A549 (cell line): ENCODE measurements around the gene CAB39. TPM values are rescaled to one million over a fixed set of nuclear protein-coding genes. Genes with fewer than 3 reads are reported as not detected.
A peak's percentile ranks its signal among the peaks of the same experiment; 100 is the strongest.

Experiments used
- ATAC-seq, 2 experiments: fragments of 200-7000 bp in 1 of 2; fragments of >200 bp in 1 of 2; cut with Nextera tagmentation in 1 of 2; cut with Tn5 transposase in 1 of 2; 3 replicates each; pipeline versions ENCODE4 v1.8.0 to v1.9.1; 2018 to 2020; ENCODE audit warnings: mild to moderate bottlenecking in 1 of 2, moderate library complexity in 1 of 2
- CTCF ChIA-PET: fragments of 300-600 bp; sonication (Branson Sonifier 250); formaldehyde crosslinking; extraction: SDS; loops from one replicate; lab custom pipeline; 2021; ENCODE audit warnings: antibody characterized with exemption, inconsistent platforms; lab: Yijun Ruan, JAX
- POLR2A ChIA-PET: fragments of 350-600 bp; formaldehyde crosslinking; extraction: SDS; loops from one replicate; lab custom pipeline; 2021; ENCODE audit warnings: antibody characterized with exemption, inconsistent platforms; lab: Yijun Ruan, JAX
- DNase-seq, 2 experiments: peaks; one replicate each; pipeline versions ENCODE4 v3.0.0 to v3.0.0-alpha.2; 2011 to 2016; ENCODE audit warnings: low read depth in 1 of 2, low spot score in 1 of 2
- FAIRE-seq: peaks from 2 replicates; lab custom pipeline; 2011; peaks lifted over from hg19 to GRCh38; lab: Jason Lieb, UNC
- H3K27ac ChIP-seq, 2 experiments: fragments of >200 bp; sonication (Bioruptor Twin); formaldehyde crosslinking; 3 replicates each; pipeline ENCODE4 v1.5.1; 2016 to 2017
- H3K4me1 ChIP-seq: fragments of >200 bp; sonication (Bioruptor Twin); formaldehyde crosslinking; 3 replicates; pipeline ENCODE4 v1.6.1; 2016
- H3K4me2 ChIP-seq: fragments of >200 bp; sonication (Bioruptor Twin); formaldehyde crosslinking; 3 replicates; pipeline ENCODE4 v1.6.1; 2016
- H3K4me3 ChIP-seq: fragments of >200 bp; sonication (Bioruptor Twin); formaldehyde crosslinking; 3 replicates; pipeline ENCODE4 v1.5.1; 2016
- H3K9me3 ChIP-seq: fragments of >200 bp; sonication (Bioruptor Twin); formaldehyde crosslinking; 3 replicates; pipeline ENCODE4 v1.6.1; 2016
- BHLHE40 ChIP-seq: IDR thresholded peaks from 2 replicates; pipeline ENCODE4 v1.6.1; 2012; ENCODE audit warnings: low read depth, low read length, inconsistent platforms
- EP300 ChIP-seq, 2 experiments: fragments of >200 bp; sonication (Bioruptor Twin); formaldehyde crosslinking; IDR thresholded peaks; 2 replicates in 1 of 2; 3 replicates in 1 of 2; pipeline ENCODE4 v1.6.1; 2016 to 2017
- FOSB ChIP-seq: fragments of 250-450 bp; sonication (Bioruptor Pico); IDR thresholded peaks from 2 replicates; pipeline ENCODE4 v1.5.0; 2020; ENCODE audit warnings: mild to moderate bottlenecking, moderate library complexity
- FOSL2 ChIP-seq, 2 experiments: fragments of 450-650 bp in 1 of 2; fragments of >200 bp in 1 of 2; sonication (Bioruptor Twin) in 1 of 2; formaldehyde crosslinking; IDR thresholded peaks; 2 replicates each; pipeline versions ENCODE4 v1.5.0 to v1.6.1; 2016 to 2020; ENCODE audit warnings: mild to moderate bottlenecking in 1 of 2, moderate library complexity in 1 of 2
- HEYL ChIP-seq: fragments of 250-450 bp; sonication (Bioruptor Pico); IDR thresholded peaks from 2 replicates; pipeline ENCODE4 v1.8.0; 2021; ENCODE audit warnings: mild to moderate bottlenecking, moderate library complexity
- HOXA7 ChIP-seq: fragments of 250-450 bp; sonication (Bioruptor Pico); IDR thresholded peaks from 2 replicates; pipeline ENCODE4 v1.5.0; 2020; ENCODE audit warnings: mild to moderate bottlenecking, moderate library complexity
- HOXB13 ChIP-seq: fragments of 250-450 bp; sonication (Bioruptor Pico); IDR thresholded peaks from 2 replicates; pipeline ENCODE4 v1.5.0; 2020; ENCODE audit warnings: low read depth, mild to moderate bottlenecking, moderate library complexity
- HOXB5 ChIP-seq: fragments of 250-450 bp; sonication (Bioruptor Pico); IDR thresholded peaks from 2 replicates; pipeline ENCODE4 v1.5.0; 2020; ENCODE audit warnings: mild to moderate bottlenecking, moderate library complexity
- JUNB ChIP-seq: fragments of >200 bp; sonication (Bioruptor Twin); formaldehyde crosslinking; IDR thresholded peaks from 2 replicates; pipeline ENCODE4 v1.6.1; 2016
- KDM1A ChIP-seq: fragments of 200-600 bp; sonication (generic); IDR thresholded peaks from 2 replicates; pipeline ENCODE4 v1.6.1; 2016; ENCODE audit warnings: low read depth, mild to moderate bottlenecking
- KDM5A ChIP-seq: fragments of 200-600 bp; sonication (generic); IDR thresholded peaks from 2 replicates; pipeline ENCODE4 v1.6.1; 2016; ENCODE audit warnings: antibody characterized with exemption, mild to moderate bottlenecking
- MAFK ChIP-seq: fragments of 450-650 bp; IDR thresholded peaks from 2 replicates; pipeline ENCODE4 v1.6.1; 2014; ENCODE audit not compliant: partially characterized antibody
- MYC ChIP-seq: IDR thresholded peaks from 2 replicates; pipeline ENCODE4 v1.6.1; 2012; ENCODE audit warnings: mild to moderate bottlenecking, inconsistent platforms, low read length, improper control_type of control experiment, borderline replicate concordance
- RAD21 ChIP-seq, 2 experiments: fragments of >200 bp in 1 of 2; sonication (Bioruptor Twin) in 1 of 2; formaldehyde crosslinking in 1 of 2; IDR thresholded peaks in 1 of 2; conservative IDR thresholded peaks in 1 of 2; 2 replicates in 1 of 2; 3 replicates in 1 of 2; pipeline ENCODE4 v1.6.1; 2012 to 2018; ENCODE audit warnings: inconsistent platforms in 1 of 2
- RFX5 ChIP-seq: fragments of 450-650 bp; IDR thresholded peaks from 2 replicates; pipeline ENCODE4 v1.7.1; 2014; ENCODE audit warnings: antibody characterized with exemption, mild to moderate bottlenecking, moderate library complexity
- SMC3 ChIP-seq: fragments of >200 bp; sonication (Bioruptor Twin); formaldehyde crosslinking; IDR thresholded peaks from 3 replicates; pipeline ENCODE4 v1.6.1; 2018; ENCODE audit warnings: inconsistent platforms
- SREBF2 ChIP-seq: fragments of 450-650 bp; IDR thresholded peaks from 2 replicates; pipeline ENCODE4 v1.6.1; 2014; ENCODE audit warnings: mild to moderate bottlenecking, moderate library complexity
- TP53 ChIP-seq: fragments of 250-450 bp; sonication (Bioruptor Pico); IDR thresholded peaks from 2 replicates; pipeline ENCODE4 v1.5.0; 2021; ENCODE audit warnings: mild to moderate bottlenecking, moderate library complexity
- ZC3H11A ChIP-seq: fragments of 450-650 bp; IDR thresholded peaks from 2 replicates; pipeline ENCODE4 v1.6.1; 2014; ENCODE audit warnings: antibody characterized with exemption, mild to moderate bottlenecking
- ZFP36 ChIP-seq: fragments of 450-650 bp; IDR thresholded peaks from 2 replicates; pipeline ENCODE4 v1.6.1; 2014; ENCODE audit warnings: borderline replicate concordance; ENCODE audit not compliant: partially characterized antibody
- ZNF302 ChIP-seq: fragments of 250-450 bp; sonication (Bioruptor Pico); IDR thresholded peaks from 2 replicates; pipeline ENCODE4 v1.9.0; 2021; ENCODE audit warnings: inconsistent platforms, mild to moderate bottlenecking, moderate library complexity
- ZSCAN20 ChIP-seq: fragments of 250-450 bp; sonication (Bioruptor Pico); IDR thresholded peaks from 2 replicates; pipeline ENCODE4 v1.8.0; 2022; ENCODE audit warnings: mild to moderate bottlenecking, moderate library complexity
- WGBS: methylation state at CpG from one replicate; pipeline ENCODE4 v1.1.6; 2017; ENCODE audit errors: missing lambda C conversion rate; 5-methylcytosine and 5-hydroxymethylcytosine counted together
- polyA plus RNA-seq, 4 experiments: library from polyadenylated mRNA; depleted of rRNA in 3 of 4; stranded (reverse); fragments of >200 nt; fragmentation: RNase III in 1 of 4; extraction: RNeasy Plus Mini Kit Qiagen cat#74134 plus additional on column Dnase treatment in 1 of 4; gene quantifications; 2 replicates in 3 of 4; 3 replicates in 1 of 4; pipeline ENCODE4 v1.2.3, GENCODE V29; 2011 to 2017
- TF ChIP-seq, protein P1 (sequence below): fragments of 150-350 bp; IDR thresholded peaks from 2 replicates; pipeline ENCODE4 v1.6.1; 2014; ENCODE audit warnings: low read depth, mild to moderate bottlenecking, low read length
- TF ChIP-seq, protein P2 (sequence below): IDR thresholded peaks from 2 replicates; pipeline ENCODE4 v1.6.1; 2012

Gene CAB39
- polyA plus RNA-seq, 2 of the 4 experiments (the other 2 are of a cell fraction) = 28.4 to 54.2 TPM

DNA sequence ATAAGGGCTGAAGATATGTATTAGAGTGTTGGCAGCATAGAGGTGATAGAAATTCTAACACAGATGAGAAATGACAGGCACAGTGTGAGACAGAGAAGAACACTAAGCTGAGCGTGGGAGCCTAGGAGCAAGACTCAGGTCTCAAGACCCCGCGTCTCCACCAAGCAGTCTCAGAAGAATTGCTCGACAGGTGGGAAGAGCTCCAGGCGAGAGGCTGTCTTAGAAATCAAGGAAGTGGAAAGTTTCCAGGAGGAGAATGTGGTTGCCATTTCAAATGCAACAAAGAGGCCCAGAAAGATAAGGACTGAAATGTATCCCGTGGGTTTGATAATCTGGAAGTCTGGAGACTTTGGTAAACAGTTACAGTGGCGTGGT lies 31.5 kb upstream of the CAB39 start:
- WGBS = 72% methylated on average over 7 of the region's 7 CpGs
- H3K4me2 ChIP-seq = no peak overlapping the region
- ATAC-seq (no peak), DNase-seq (no peak), FAIRE-seq (no peak)
- POLR2A ChIA-PET = no interaction called here
- H3K4me3 ChIP-seq = no peak overlapping the region
- CTCF ChIA-PET = interaction anchor here (0.6 to 1.1 kb wide), 3 partner anchors 31 to 753 kb away, joined by 3 to 5 read pairs (median 3); no protein-coding TSS in a partner anchor
- peaks cover 19% of the 10 kb centered on the region for H3K4me1 ChIP-seq
- H3K9me3 ChIP-seq = 0 out of 3 replicates have a peak, but pooled peaks cover 2% of the 10 kb centered on the region
- TF ChIP-seq MAFK (no peak), HOXB5 (CRISPR knock-in tag) (no peak), FOSB (CRISPR knock-in tag) (no peak), ZSCAN20 (CRISPR knock-in tag) (no peak), SREBF2 (no peak), TP53 (CRISPR knock-in tag) (no peak)
- H3K27ac ChIP-seq = no peak overlapping the region

DNA sequence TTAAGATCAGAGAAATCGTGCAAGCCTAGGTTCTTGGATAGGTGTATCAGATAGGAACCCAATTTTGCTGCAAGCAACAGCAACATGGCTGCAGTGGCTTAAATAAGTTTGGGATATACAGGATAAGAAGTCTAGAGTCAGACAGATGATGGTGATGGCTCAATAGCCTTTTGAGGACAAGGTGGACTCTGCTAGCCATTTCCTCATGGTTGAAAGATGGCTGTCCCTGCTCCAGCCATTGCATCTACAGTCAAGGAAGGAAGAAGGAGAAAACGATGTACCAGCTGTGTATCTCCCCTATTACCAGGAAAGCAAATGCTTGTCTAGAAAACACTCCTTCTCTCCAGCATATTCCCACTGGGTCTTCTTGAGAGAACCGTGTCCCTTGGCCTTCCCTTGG lies 30.1 kb upstream of the CAB39 start:
- Histone ChIP-seq H3K4me1 (peaks cover 29% of the 10 kb centered on the region), H3K4me2 (no peak overlapping the region), H3K9me3 (0 out of 3 replicates have a peak, but pooled peaks cover 2% of the 10 kb centered on the region)
- WGBS = 80% methylated on average over 3 of the region's 3 CpGs
- POLR2A ChIA-PET = no interaction called here
- ATAC-seq (no peak), DNase-seq (no peak)
- TF ChIP-seq, protein P1, sequence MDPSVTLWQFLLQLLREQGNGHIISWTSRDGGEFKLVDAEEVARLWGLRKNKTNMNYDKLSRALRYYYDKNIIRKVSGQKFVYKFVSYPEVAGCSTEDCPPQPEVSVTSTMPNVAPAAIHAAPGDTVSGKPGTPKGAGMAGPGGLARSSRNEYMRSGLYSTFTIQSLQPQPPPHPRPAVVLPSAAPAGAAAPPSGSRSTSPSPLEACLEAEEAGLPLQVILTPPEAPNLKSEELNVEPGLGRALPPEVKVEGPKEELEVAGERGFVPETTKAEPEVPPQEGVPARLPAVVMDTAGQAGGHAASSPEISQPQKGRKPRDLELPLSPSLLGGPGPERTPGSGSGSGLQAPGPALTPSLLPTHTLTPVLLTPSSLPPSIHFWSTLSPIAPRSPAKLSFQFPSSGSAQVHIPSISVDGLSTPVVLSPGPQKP = no peak
- no peak for TF ChIP-seq HOXA7
- TF ChIP-seq TP53 (CRISPR knock-in tag) = no peak
- no peak for TF ChIP-seq KDM1A
- no peak for TF ChIP-seq KDM5A
- no peak for TF ChIP-seq BHLHE40
- TF ChIP-seq HOXB5 (CRISPR knock-in tag) = no peak
- no peak for TF ChIP-seq MYC
- no peak for TF ChIP-seq ZNF302 (CRISPR knock-in tag)
- no peak for TF ChIP-seq RAD21 (conservative IDR thresholded peaks at IDR 0.05 in 1 of 2, IDR thresholded peaks at IDR 0.05 in 1 of 2)
- TF ChIP-seq, protein P2, sequence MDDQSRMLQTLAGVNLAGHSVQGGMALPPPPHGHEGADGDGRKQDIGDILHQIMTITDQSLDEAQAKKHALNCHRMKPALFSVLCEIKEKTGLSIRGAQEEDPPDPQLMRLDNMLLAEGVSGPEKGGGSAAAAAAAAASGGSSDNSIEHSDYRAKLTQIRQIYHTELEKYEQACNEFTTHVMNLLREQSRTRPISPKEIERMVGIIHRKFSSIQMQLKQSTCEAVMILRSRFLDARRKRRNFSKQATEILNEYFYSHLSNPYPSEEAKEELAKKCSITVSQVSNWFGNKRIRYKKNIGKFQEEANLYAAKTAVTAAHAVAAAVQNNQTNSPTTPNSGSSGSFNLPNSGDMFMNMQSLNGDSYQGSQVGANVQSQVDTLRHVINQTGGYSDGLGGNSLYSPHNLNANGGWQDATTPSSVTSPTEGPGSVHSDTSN = no peak
- TF ChIP-seq, all 56 proteins: peak for 0
- no peak overlapping the region for H3K4me3 ChIP-seq
- CTCF ChIA-PET = no interaction called here
- no peak for FAIRE-seq
- H3K27ac ChIP-seq = no peak overlapping the region

DNA sequence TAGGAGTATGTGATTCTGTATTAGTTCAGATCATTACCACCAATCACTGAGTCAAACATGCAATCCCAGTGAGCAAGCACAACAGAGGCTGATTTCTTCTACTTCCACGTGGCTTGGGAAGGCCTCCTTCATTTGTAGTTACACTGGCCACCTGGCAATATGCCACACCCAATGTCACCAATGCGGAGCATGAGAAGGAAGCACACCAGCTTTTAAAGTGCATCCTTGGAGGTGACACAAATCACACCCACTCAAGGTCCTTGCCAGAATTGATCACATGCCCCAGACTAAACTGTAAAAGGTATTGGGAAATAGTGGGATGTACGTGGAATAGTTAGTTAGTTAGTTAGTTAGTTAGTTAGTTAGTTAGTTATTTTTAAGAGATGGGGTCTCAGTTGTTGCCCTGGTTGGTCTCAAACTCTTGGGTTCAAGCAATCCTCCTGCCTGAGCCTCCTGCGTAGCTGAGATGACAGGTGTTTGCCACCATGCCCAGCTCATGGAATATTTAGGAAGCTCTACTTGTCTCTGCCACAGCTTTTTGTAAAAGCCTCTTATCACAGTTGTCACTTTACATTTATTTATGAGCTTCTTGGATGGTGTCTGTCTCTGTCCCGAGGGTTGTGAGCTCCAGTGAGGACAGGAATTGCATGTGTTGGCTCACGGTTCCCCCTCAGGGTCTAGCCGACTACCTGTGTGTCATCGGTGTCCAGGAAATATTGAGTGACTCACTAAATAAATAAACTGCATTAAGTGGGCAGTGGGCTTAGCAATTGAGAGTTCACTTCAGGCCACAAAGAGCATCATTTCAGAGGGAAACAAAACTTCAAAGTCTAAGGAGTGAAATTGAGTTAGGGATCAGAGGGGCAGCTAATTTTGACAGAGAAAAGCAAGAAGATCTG lies 28.1 kb upstream of the CAB39 start:
- no peak for FAIRE-seq
- H3K27ac ChIP-seq = peak overlapping the region; percentile 49 to 75
- 34% methylated on average over 8 of the region's 8 CpGs for WGBS
- ChIA-PET POLR2A (interaction anchor here (1.5 kb wide), 1 partner anchor 57 kb away, joined by 4 read pairs; no protein-coding TSS in a partner anchor), CTCF (interaction anchor here (1.1 to 1.5 kb wide), 3 partner anchors 10 to 165 kb away, joined by 3 to 4 read pairs (median 3); no protein-coding TSS in a partner anchor)
- H3K9me3 ChIP-seq = no peaks in the 10 kb centered on the region
- peaks cover 43% of the 10 kb centered on the region for H3K4me1 ChIP-seq
- peak; percentile 60 to 69 for DNase-seq
- ATAC-seq = peak; percentile 66 to 73; a peak in 5 of 6 replicates
- no peak for TF ChIP-seq RFX5
- no peak for TF ChIP-seq HOXB13
- TF ChIP-seq EP300 (IDR thresholded peaks at IDR 0.05) = peak in 1 of 2 experiments; percentile 53; a peak in 2 of 5 replicates
- no peak for TF ChIP-seq ZFP36
- TF ChIP-seq SREBF2 = no peak
- 0 out of 2 replicates have a peak, but pooled peaks have one; percentile 43 for TF ChIP-seq FOSL2 (IDR thresholded peaks at IDR 0.05)
- peak; percentile 75 for TF ChIP-seq FOSL2 (CRISPR knock-in tag; IDR thresholded peaks at IDR 0.05)
- no peak for TF ChIP-seq SMC3
- TF ChIP-seq JUNB = peak; percentile 63
- TF ChIP-seq HEYL (CRISPR knock-in tag) = no peak
- TF ChIP-seq ZC3H11A = no peak
- no peak for TF ChIP-seq TP53 (CRISPR knock-in tag)
- no peak overlapping the region for H3K4me3 ChIP-seq
- H3K4me2 ChIP-seq = peak overlapping the region; percentile 61
